Measurements from ENCODE around the gene ASB10. TPM values are rescaled to one million over a fixed set of nuclear protein-coding genes. Genes with fewer than 3 reads are reported as not detected.
A peak's percentile ranks its signal among the peaks of the same experiment; 100 is the strongest.

ASB10 gene
- polyA plus RNA-seq, 3 donors from 2014 or later = not detected

DNA sequence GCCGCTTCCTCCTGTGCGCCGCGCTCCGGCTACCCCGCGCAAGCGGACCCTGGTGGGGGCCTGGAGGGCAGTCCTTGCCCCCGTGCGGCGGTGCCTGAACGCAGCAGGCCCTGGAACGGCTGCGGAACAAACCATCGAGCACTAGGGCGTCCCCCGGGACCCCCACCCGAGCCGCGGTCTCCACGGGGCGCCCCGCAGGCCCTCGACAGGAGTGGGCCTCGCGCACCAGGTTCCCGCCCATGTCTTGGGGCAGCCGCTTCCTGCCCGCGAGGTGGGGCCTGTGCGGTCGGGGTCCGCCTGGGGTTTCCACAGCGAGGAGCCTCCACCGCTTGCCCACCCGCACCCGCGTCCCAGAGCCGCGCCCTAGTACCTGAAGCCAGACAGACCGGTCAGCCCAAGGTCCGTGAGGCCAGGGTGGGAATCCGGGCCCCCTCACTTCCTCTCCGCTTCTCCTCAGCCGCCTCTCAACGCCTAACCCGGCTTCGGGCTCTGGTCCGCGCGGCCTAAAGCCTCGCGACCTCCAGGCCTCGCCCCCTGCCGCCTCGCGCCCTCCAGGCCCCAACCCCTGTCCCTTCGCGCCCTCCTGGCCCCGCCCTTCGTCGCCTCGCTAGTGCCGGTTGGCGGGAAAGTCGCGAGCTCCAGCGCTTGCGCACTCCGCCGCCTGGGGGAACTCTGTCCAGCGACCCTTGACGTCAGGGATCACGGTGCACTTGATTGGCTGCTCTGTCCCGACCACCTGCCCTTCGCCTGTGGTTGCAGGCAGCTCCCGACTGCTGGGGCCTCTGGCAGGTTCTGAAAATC is 12.6 kb downstream of the ASB10 start:
- no peak overlapping the region for H3K27ac Mint-ChIP-seq
- H3K36me3 Mint-ChIP-seq = peaks cover 0 to 4% (median 0%) of the 10 kb centered on the region in 3 donors
- DNase-seq = peak; percentile 8 to 51 (median 10)
- H3K4me3 Mint-ChIP-seq = no peak overlapping the region
- H3K27me3 Mint-ChIP-seq (ENCODE audit: low read depth in 3 of 3) = peaks cover 11 to 20% (median 20%) of the 10 kb centered on the region in 3 donors
- peaks cover 6 to 9% of the 10 kb centered on the region in 2 donors for H3K4me1 Mint-ChIP-seq
- H3K9me3 Mint-ChIP-seq = no peaks in the 10 kb centered on the region

DNA sequence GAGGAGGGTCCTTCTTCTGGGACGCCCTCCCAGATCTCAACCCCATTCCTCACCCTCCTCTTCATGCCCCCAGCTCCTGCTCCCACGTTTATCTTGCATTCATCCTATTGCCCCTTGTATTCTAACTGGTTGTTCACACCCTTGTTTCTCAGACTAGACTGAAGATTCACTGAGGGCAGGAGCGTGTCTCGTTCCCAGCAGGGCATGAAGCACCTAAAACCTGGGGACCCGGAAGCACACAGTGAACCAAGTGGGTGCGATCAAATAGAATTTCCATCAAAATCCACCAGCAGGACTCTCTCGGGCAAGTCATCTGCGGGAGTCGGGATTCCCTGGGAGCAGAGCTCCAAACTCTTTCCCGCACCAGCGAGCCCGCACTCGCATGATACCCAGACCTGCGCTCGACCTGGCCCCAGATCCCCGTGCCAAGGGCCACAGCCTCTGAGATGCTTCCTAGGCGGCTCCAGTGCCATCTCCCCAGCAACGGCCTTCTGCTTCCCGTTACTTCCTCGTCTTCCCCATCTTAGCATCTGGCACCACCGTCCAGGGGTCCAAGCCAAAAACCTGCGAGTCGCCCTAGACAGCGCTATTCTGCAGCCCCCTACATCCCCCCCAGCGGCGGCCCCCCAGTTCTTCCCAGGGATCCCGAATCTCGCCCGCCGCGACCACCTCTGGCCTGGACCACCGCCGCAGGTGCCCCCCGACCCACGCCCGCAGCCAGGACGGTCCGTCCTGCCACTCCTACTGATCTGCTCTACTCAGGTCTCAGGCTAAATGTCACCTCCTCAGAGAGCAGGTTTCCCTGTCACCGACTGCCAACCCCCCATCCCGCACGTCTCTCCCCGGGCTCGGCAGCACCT is 13.4 kb downstream of the ASB10 start:
- Mint-ChIP-seq H3K36me3 (peaks cover 0 to 4% (median 0%) of the 10 kb centered on the region in 3 donors), H3K27me3 (ENCODE audit: low read depth in 3 of 3) (peaks cover 14 to 28% (median 22%) of the 10 kb centered on the region in 3 donors), H3K27ac (no peak overlapping the region), H3K4me1 (peaks cover 6 to 11% of the 10 kb centered on the region in 2 donors), H3K9me3 (no peaks in the 10 kb centered on the region), H3K4me3 (no peak overlapping the region)
- no peak for DNase-seq

DNA sequence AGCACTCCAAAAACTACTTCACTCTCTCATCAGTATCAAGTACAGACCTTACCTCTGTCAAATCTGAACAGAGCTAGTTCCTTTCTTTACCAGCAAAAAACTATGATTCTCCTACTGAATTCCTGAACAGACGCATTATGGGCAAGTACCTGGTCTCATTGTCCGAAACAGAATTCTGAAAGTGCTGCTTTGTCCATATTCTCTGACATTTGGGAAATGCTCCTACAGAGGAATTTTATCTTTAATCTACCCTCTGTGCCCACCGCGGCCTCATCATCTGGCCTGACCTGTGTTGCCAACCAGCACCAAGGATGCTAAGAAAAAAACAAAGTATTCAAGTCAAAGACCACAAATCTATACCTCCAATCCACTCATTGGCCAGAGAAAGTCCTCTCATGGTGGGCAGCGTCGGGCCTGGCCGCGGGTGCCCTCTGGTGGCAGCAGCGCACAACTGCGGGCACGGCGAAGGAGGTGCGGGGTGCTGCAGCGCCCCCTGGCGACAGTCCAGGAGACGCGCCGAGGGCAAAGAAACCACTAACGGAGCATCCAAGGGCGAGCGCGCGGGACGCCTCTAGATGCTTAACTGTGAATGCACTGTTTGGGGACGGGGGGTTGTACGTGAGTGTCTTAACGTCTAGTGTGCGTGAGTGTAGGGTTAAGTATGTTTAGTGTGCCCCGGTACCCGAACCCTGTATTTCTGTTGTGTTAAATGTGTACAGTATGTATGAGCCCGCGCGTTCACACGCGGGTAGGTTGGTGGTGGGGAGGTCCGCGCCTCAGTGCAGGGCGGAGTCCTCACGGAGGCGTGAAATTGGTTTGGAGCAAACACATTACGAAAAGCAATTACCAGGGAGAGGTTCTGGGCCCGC is 14.5 kb downstream of the ASB10 start:
- H3K36me3 Mint-ChIP-seq = peaks cover 0 to 4% (median 0%) of the 10 kb centered on the region in 3 donors
- H3K4me1 Mint-ChIP-seq = peaks cover 10 to 17% of the 10 kb centered on the region in 2 donors
- peak; percentile 75 to 82 (median 79) for DNase-seq
- H3K9me3 Mint-ChIP-seq = no peaks in the 10 kb centered on the region
- H3K4me3 Mint-ChIP-seq = no peak overlapping the region
- peak overlapping the region in 1 of 6 donors; percentile 16 for H3K27ac Mint-ChIP-seq
- H3K27me3 Mint-ChIP-seq (ENCODE audit: low read depth in 3 of 3) = peaks cover 18 to 27% (median 25%) of the 10 kb centered on the region in 3 donors

DNA sequence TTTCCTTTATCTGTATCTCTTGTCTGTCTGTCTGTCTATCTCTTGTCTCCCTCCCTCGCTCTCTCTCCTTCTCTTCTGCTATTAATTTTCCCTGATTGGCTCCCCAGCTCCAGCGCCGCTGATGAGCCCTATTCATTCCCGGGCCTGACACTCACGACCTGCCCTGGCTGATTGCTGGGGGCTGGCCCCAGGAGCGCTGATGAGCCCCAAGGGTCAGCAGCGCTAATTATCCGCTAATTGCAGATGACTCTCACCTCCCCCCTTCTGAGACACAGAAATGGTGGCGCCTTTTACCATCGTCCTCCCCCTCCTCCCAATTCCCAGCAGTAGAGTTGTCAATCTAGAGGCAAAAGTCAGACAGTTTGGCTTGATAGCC is 18.3 kb downstream of the ASB10 start:
- no peak overlapping the region for H3K27ac Mint-ChIP-seq
- peaks cover 0 to 4% (median 0%) of the 10 kb centered on the region in 3 donors for H3K36me3 Mint-ChIP-seq
- H3K4me3 Mint-ChIP-seq = peak overlapping the region; percentile 44 to 86 (median 74)
- no peaks in the 10 kb centered on the region for H3K9me3 Mint-ChIP-seq
- H3K4me1 Mint-ChIP-seq = peaks cover 10 to 17% of the 10 kb centered on the region in 2 donors
- H3K27me3 Mint-ChIP-seq (ENCODE audit: low read depth in 3 of 3) = peaks cover 16 to 31% (median 25%) of the 10 kb centered on the region in 3 donors
- no peak for DNase-seq

DNA sequence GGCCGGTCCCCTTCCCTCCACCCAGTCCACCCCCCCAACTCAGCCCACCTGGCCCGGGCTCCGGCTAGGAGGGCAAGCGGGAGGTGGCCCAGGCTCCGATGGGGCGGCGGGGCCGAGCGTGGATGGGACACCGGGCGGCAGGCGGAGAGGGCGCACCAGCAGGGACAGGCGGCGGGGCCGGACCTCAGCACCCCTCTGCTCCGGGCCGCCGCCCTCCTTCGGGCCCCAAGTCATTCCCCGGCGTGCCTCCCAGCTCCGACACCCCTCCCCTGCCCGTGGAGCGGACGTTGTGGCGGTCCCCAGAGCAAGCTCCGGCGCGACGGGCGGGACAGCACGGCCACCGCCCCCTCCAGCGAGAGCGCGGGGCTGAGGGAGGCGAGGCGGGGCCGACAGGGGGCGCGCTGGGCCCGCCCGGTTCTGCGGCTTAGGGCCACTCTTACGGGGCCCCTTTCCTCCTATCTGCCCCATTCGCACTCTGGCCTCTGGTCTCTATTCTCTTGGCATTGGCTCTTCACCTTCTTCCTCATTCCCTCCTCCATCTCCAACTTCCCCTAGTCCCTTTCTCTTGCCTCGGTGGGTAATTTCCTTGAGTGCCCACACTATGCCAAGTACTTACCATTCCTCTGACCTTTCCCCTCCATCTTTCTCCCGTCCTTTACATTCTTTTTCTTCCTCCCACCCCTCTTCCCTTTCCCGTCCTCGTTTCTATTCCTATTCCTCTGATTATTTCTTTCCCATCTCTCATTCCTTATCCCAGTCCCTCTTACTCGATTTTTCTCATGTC is 18.9 kb downstream of the ASB10 start:
- H3K36me3 Mint-ChIP-seq = peaks cover 0 to 4% (median 0%) of the 10 kb centered on the region in 3 donors
- no peak overlapping the region for H3K27ac Mint-ChIP-seq
- peak; percentile 48 to 52 (median 50) for DNase-seq
- H3K4me1 Mint-ChIP-seq = peaks cover 8 to 17% of the 10 kb centered on the region in 2 donors
- H3K27me3 Mint-ChIP-seq (ENCODE audit: low read depth in 3 of 3) = peaks cover 16 to 31% (median 25%) of the 10 kb centered on the region in 3 donors
- peak overlapping the region; percentile 44 to 86 (median 74) for H3K4me3 Mint-ChIP-seq
- H3K9me3 Mint-ChIP-seq = no peaks in the 10 kb centered on the region

DNA sequence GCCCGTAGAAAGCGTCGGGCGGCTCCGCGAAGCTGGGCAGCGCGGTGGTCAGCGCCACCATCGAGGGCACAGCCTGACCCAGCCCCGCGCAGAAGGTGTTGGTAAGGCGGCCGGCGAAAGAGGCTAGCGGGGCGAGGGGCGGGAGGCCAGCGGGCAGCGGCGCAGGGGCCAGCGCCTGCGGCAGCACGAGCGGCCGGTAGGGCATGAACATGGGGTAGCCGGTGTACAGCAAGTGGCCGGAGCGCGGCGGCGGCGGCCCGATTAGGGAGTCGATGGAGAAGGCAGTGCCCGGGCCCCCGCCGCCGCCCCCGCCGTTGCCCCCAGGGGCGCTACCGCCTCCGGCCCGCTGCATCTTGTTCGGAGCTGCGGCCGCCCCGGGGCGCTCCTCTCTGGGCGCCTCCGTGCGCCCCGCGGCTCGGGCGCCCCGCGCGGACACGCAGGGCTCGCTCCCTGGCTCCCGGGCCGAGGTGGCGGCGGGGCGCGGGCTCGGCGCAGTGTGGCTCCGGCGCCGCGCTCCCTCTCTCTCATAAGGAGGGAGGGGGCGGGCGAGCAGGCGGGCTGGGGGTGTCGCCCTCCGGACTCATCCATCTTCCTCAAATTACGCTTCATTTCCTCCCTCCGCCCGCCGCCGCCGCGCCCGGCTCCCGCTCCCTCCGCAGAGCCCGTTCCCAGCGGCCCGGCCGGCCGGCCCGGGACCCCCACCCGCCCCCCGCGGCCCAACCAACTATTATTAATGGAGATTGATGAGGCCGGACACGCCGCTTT is 19.7 kb downstream of the ASB10 start, which contains the start of gene GBX1:
Gene GBX1, minus strand, starts transcription at position 498 of the 765 bp plus-strand sequence. Its CDS starts 146 bp downstream, at position 352.
- Mint-ChIP-seq H3K36me3 (peaks cover 0 to 2% (median 0%) of the 10 kb centered on the region in 3 donors), H3K27ac (no peak within 1 kb of the TSS), H3K4me3 (peak within 1 kb of the TSS; percentile 44 to 86 (median 74)), H3K9me3 (no peaks in the 10 kb centered on the region), H3K27me3 (ENCODE audit: low read depth in 3 of 3) (peaks cover 11 to 28% (median 23%) of the 10 kb centered on the region in 3 donors), H3K4me1 (peaks cover 4 to 11% of the 10 kb centered on the region in 2 donors)
- DNase-seq = peak in 2 of 3 donors; percentile 12 to 15

DNA sequence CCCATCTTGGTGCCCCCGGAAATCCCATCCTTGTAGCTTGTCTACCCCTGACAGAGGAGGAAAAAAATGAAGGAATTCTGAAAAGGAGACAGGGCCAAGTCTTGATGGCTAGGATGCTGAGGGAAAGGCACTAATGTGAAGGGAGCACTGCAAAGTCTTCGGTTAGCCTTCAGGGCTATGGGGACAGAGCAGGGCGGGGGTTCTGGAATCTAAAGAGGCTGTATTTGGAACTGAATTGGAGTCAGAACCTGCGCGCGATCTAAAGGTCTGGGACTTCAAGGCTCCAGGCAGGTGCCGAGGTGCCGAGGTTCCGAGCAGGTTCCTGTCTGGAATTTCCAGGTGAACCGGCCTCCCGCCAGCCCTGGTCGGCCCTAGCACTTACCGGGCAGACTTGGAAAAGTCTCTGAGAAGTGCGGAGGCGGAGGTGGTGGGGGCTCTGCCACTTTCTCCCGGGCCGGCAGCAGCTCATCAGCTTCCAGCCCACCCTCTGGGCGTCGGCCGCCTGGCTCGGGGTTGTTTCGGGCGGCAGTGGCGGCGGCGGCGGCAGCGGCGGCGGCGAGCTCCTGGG is 20.3 kb downstream of the ASB10 start:
- Mint-ChIP-seq H3K9me3 (no peaks in the 10 kb centered on the region), H3K4me1 (peaks cover 4 to 8% of the 10 kb centered on the region in 2 donors), H3K27me3 (ENCODE audit: low read depth in 3 of 3) (peaks cover 10 to 26% (median 21%) of the 10 kb centered on the region in 3 donors), H3K36me3 (no peaks in the 10 kb centered on the region), H3K4me3 (peak overlapping the region; percentile 34 to 75 (median 62)), H3K27ac (no peak overlapping the region)
- no peak for DNase-seq

DNA sequence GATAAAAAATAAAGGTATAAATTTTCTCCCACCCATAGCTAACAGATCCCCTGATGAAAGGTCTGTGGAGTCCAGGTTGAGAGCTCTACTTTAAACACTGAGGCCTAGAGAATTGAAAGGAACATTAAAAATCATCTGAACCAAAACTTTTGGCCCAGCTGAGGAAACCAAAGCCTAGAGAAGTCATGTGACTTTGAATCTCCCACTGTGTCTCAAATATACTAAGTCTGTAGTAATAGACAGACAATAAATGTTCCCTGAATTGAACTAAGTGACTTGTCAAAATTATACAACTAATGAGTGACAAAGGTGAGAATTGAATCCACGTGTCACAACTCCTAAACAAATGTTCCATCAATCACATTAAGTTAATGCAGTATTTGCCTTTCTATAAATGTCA is 25.3 kb downstream of the ASB10 start:
- H3K27me3 Mint-ChIP-seq (ENCODE audit: low read depth in 3 of 3) = peaks cover 2 to 4% (median 4%) of the 10 kb centered on the region in 3 donors
- H3K36me3 Mint-ChIP-seq = no peaks in the 10 kb centered on the region

DNA sequence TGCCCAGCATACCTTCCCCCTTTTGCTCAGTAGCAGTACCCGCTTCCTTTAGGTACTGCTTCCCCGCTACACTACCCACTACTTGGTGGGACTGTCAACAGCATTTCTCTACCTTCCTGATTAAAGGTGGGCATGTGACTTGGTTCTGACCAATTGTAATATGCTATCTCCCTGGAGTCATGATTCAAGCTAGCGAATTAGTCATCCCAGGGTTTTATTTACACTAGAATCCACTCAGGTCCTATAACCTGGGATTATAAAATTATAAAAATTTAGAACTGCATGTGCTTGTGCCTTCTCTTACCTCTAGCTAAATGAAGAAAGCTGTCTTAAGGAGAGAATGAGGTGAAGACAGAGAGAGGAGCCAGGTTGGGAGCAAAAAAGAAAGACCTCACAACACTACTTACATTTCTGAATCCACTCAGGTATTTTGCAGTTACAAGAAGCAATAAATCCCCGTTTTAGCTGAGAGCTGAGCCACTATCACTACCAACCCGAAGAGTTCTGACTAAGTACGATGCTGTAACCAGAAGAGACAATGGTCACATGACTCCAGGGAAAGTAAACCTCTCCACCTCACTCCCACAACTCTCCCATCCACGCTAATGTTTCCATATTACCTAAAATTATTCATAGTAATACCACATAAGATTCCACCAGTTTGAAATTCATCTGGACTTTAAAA is 29.3 kb downstream of the ASB10 start:
- no peak for DNase-seq
- Mint-ChIP-seq H3K36me3 (no peaks in the 10 kb centered on the region), H3K27ac (no peak overlapping the region), H3K27me3 (ENCODE audit: low read depth in 3 of 3) (peaks cover 0 to 10% (median 7%) of the 10 kb centered on the region in 3 donors), H3K9me3 (no peaks in the 10 kb centered on the region), H3K4me1 (no peaks in the 10 kb centered on the region), H3K4me3 (no peak overlapping the region)

More for the DNA sequence above, 25.3 kb downstream of the ASB10 start:
- Mint-ChIP-seq H3K9me3 (no peaks in the 10 kb centered on the region), H3K4me3 (no peak overlapping the region), H3K27ac (no peak overlapping the region), H3K4me1 (no peaks in the 10 kb centered on the region)
- DNase-seq = no peak

DNA sequence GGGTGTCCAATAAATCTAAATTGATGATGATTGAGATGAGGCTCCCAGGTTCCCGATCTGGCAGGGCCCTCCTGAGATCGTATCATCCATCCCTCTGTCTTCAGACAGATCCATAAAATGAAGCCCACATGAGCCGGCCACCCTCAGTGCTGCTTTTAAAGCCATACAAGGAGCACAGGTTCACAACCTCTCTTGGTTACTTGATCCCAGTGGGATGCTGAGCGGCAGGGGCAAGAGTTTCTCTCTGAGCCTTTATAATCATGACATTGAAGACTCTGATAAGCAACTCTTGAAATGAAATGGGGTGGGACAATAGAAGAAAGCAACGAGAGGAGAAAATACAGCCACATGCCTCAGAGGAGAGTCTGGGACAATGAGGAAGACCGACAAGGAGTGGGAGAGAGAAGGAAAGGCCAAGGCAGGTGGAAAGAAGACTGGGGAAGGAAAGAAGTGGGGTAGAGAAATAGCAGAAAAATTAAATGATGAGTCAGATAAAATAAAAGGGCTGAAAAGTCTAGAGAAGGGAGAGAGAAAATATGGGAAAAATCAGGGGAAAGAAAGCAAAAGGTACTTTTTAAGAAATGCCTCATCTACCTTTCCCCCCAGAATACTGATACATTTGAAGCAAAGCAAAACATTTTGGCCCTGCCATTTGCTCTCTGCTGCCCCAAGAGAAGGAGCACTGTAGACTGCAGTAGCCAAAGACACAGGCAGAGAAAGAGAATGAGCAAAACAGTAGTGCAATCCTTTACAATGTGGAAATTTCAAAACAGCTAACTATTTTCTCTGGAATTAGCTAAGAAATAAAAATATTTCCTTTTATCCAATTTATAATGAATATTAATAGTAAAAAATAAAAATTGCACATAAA is 34.2 kb downstream of the ASB10 start:
- Mint-ChIP-seq H3K27me3 (ENCODE audit: low read depth in 3 of 3) (peaks cover 0 to 11% (median 10%) of the 10 kb centered on the region in 3 donors), H3K9me3 (no peaks in the 10 kb centered on the region), H3K27ac (no peak overlapping the region), H3K4me3 (no peak overlapping the region), H3K4me1 (no peaks in the 10 kb centered on the region), H3K36me3 (no peaks in the 10 kb centered on the region)
- no peak for DNase-seq

Measured in immature natural killer cell (primary cell).